Left renal pelvis (tissue), 4 donors: Measurements from ENCODE around the gene NFASC. TPM values are rescaled to one million over a fixed set of nuclear protein-coding genes. Genes with fewer than 3 reads are reported as not detected.
A peak's percentile ranks its signal among the peaks of the same experiment; 100 is the strongest.

Source experiments
- DNase-seq, 4 donors: peaks; one replicate each; pipeline ENCODE4 v3.0.0-alpha.2; 2013; ENCODE audit warnings: low read depth in 4 of 4, low spot score in 3 of 4
- polyA plus RNA-seq, 4 donors: library from polyadenylated mRNA; unstranded; fragments of 120-200 nt; gene quantifications; one replicate each; pipeline ENCODE4 v1.2.1, GENCODE V29; 2013; ENCODE audit not compliant: insufficient read length in 4 of 4

The NFASC gene
- polyA plus RNA-seq, 4 donors, result 5.7 to 32.2 (median 13.9) TPM

- no peak for DNase-seq
Measured at GRCh38 chr1:204925701-204926100, 55.0 kb downstream of the NFASC start.

GRCh38 chr1:204927673-204928641, 57.3 kb downstream of the NFASC start:
- DNase-seq, result no peak

- peak in 2 of 4 donors; percentile 29 to 36 for DNase-seq
Measured at GRCh38 chr1:204928671-204929486, 58.2 kb downstream of the NFASC start.

GRCh38 chr1:204929487-204930154, 59.0 kb downstream of the NFASC start:
- no peak for DNase-seq

- no peak for DNase-seq
Measured at GRCh38 chr1:204930155-204930523, 59.5 kb downstream of the NFASC start.

GRCh38 chr1:204931313-204931712, 60.7 kb downstream of the NFASC start:
- DNase-seq, result no peak

- DNase-seq, result no peak
Measured at GRCh38 chr1:204931768-204932572, 61.3 kb downstream of the NFASC start.

GRCh38 chr1:204932573-204932909, 61.9 kb downstream of the NFASC start:
- DNase-seq, result no peak

GRCh38 chr1:204935155-204935554, 64.5 kb downstream of the NFASC start:
- DNase-seq, result no peak

GRCh38 chr1:204936765-204937164, 66.1 kb downstream of the NFASC start:
- no peak for DNase-seq

GRCh38 chr1:204937901-204938300, 67.2 kb downstream of the NFASC start:
- DNase-seq, result no peak

GRCh38 chr1:204940591-204940990, 69.9 kb downstream of the NFASC start:
- DNase-seq, result no peak

GRCh38 chr1:204941421-204942338, 71.0 kb downstream of the NFASC start:
- peak in 3 of 4 donors; percentile 29 to 46 (median 36) for DNase-seq

GRCh38 chr1:204943495-204943894, 72.8 kb downstream of the NFASC start:
- DNase-seq, result no peak

GRCh38 chr1:204944662-204945061, 74.0 kb downstream of the NFASC start:
- DNase-seq, result no peak

GRCh38 chr1:204945565-204945977, 74.9 kb downstream of the NFASC start:
- no peak for DNase-seq

- no peak for DNase-seq
Measured at GRCh38 chr1:204946640-204947039, 76.0 kb downstream of the NFASC start.

- no peak for DNase-seq
Measured at GRCh38 chr1:204947338-204947737, 76.7 kb downstream of the NFASC start.

- DNase-seq, result no peak
Measured at GRCh38 chr1:204947747-204948146, 77.1 kb downstream of the NFASC start.
